Mucosa of descending colon (tissue), 3 donors: ENCODE measurements around the gene PRR23B. TPM values are rescaled to one million over a fixed set of nuclear protein-coding genes. Genes with fewer than 3 reads are reported as not detected.

Experiments used
- ATAC-seq: fragments of 200-7000 bp; cut with Tn5 transposase; one replicate; pipeline ENCODE4 v1.9.1; 2020; ENCODE audit warnings: mild to moderate bottlenecking, moderate library complexity
- DNase-seq, 3 donors: peaks; one replicate each; pipeline ENCODE4 v3.0.0-alpha.2; 2020
- H3K36me3 ChIP-seq: fragments of 200-600 bp; one replicate; pipeline ENCODE4 v1.8.0; 2021; ENCODE audit warnings: low read depth, mild to moderate bottlenecking
- H3K4me1 ChIP-seq: fragments of 200-600 bp; one replicate; pipeline ENCODE4 v1.8.0; 2021; ENCODE audit warnings: low read depth, mild to moderate bottlenecking
- H3K4me3 ChIP-seq: fragments of 200-600 bp; one replicate; pipeline ENCODE4 v1.8.0; 2021; ENCODE audit warnings: mild to moderate bottlenecking
- H3K9me3 ChIP-seq: fragments of 200-600 bp; one replicate; pipeline ENCODE4 v1.8.0; 2021; ENCODE audit warnings: mild to moderate bottlenecking
- intact Hi-C, 2 donors: fragments of 100-400 bp; cut with DNase I in 1 of 2; cut with micrococcal nuclease in 1 of 2; formaldehyde crosslinking; loops; one replicate each; pipeline versions ENCODE4 v1.11.0 to v1.11.1; 2022; cut with DNase I, micrococcal nuclease
- total RNA-seq, 3 donors: library from RNA; stranded (reverse); fragmentation: NEBNext Ultra II Directional in 2 of 3; extraction: Animal tissue kit (Norgen Biotek cat#: 25700) in 2 of 3; gene quantifications; one replicate each; pipeline versions ENCODE4 v1.2.1 to v1.2.4, GENCODE V29; 2021 to 2023
- TF ChIP-seq, protein P1 (sequence below): fragments of 200-600 bp; IDR thresholded peaks from one replicate; pipeline ENCODE4 v1.8.0; 2022; ENCODE audit warnings: antibody characterized with exemption, mild to moderate bottlenecking
- donor health status: DM: no; HTN: no; CAD: no; lungs with moderate emphysema.
- donor health status: DM: no; HTN: no; CAD: no.
- donor health status: DM: no; HTN: yes; CAD: no.

The PRR23B gene
- total RNA-seq, 3 donors from 2014 or later: not detected

DNA sequence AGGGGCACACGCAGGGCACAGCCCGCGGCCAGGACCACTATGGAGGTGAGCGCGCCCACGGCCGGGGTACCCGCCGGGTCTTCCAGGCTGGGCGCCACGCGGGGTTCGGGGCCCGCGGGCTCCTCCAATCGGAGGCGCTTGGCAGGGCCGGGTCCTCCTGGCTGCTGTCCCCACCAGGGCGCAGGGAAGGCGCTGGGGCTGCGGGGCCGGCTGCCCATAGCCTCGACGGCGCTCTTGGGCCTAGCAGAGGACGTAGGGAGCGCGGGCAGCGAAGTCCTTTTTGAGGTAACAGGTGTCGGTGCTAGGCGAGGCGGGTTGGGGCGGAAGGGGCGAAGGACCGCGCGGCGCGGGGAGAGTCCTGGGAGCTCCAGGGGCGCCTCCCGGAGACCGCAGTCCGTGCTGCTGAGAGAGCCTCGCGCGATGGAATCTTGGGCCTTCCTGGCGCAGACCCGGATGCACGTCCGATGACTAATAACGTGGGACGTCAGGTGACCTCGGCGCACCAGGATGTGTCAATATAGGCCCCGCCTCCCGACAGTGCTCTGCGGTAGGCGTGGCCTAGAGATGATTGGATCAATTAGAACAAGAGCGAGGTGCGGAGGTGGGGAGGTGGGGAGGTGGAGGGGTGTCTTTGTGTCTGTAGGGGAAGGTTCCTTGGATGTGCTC lies 14.5 kb downstream of the PRR23B start, which contains the start of gene PRR23A:
TSS of gene PRR23A (minus strand) at position 218 of the 666 bp plus-strand sequence. CDS start at position 218, 0 bp downstream.
- Histone ChIP-seq H3K4me3 (no peak within 1 kb of the TSS), H3K36me3 (no peaks in the 10 kb centered on the region), H3K9me3 (peaks cover 7% of the 10 kb centered on the region), H3K4me1 (no peaks in the 10 kb centered on the region)
- intact Hi-C loops: no loop called here
- ATAC-seq: no peak
- TF ChIP-seq, protein P1, sequence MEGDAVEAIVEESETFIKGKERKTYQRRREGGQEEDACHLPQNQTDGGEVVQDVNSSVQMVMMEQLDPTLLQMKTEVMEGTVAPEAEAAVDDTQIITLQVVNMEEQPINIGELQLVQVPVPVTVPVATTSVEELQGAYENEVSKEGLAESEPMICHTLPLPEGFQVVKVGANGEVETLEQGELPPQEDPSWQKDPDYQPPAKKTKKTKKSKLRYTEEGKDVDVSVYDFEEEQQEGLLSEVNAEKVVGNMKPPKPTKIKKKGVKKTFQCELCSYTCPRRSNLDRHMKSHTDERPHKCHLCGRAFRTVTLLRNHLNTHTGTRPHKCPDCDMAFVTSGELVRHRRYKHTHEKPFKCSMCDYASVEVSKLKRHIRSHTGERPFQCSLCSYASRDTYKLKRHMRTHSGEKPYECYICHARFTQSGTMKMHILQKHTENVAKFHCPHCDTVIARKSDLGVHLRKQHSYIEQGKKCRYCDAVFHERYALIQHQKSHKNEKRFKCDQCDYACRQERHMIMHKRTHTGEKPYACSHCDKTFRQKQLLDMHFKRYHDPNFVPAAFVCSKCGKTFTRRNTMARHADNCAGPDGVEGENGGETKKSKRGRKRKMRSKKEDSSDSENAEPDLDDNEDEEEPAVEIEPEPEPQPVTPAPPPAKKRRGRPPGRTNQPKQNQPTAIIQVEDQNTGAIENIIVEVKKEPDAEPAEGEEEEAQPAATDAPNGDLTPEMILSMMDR: no peak
- DNase-seq: no peak

DNA sequence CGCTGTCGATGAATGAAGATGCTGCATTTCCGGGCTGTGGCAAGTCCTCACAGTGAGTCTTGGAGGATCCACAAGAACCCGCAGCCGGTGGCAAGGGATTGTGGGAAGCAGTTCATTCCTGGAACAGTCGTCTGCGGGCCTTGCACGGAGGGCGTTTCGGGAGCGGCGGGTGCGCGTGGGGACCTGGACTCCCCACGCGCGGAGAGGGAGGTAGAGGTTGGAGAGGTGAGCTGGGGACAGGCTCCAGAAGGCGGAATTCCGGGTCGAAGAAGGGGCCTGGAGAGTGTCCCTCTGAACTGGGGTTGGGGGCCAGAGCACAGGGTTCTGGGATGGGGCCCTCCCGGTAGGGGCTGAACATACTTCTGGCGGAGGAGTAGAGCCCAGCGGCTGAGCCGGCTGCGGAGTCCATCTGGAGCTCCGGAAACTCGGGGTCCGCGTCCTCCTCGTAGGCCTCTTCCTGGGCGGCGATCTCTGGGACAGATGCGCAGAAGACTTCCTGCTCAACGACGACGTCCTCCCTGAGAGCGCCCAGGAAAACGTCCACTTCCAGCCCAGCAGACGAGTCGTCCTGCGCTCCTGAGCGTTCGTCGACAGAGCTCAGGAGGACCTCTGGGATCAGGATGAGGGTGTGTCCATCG lies 15.3 kb downstream of the PRR23B start:
- no peaks in the 10 kb centered on the region for H3K36me3 ChIP-seq
- peaks cover 7% of the 10 kb centered on the region for H3K9me3 ChIP-seq
- H3K4me3 ChIP-seq: no peak overlapping the region
- no peaks in the 10 kb centered on the region for H3K4me1 ChIP-seq
- DNase-seq (no peak), ATAC-seq (no peak)
- TF ChIP-seq, protein P1: no peak
- intact Hi-C loops: no loop called here

DNA sequence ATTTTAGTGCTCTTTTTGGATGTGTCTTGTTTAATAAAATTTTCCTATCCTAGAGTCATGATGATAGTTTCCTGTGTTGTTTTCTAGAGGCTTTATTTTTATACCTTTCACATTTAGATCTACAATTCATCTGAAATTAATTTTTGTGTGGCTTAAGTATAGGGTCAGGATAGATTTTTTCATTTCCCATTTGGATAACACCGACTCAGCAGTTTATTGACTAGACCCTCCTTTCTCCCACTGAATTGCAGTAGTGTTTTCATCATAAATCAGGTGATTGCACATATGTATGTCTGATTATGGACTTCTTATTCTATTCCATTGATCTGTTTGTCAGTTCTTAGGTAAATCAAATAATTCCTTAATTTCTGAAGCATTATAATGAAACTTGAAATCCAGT lies 25.0 kb downstream of the PRR23B start:
- Histone ChIP-seq H3K4me1 (no peaks in the 10 kb centered on the region), H3K4me3 (no peak overlapping the region), H3K36me3 (no peaks in the 10 kb centered on the region), H3K9me3 (no peaks in the 10 kb centered on the region)
- DNase-seq: no peak
- intact Hi-C loops: no loop called here
- TF ChIP-seq, protein P1: no peak
- ATAC-seq: no peak

DNA sequence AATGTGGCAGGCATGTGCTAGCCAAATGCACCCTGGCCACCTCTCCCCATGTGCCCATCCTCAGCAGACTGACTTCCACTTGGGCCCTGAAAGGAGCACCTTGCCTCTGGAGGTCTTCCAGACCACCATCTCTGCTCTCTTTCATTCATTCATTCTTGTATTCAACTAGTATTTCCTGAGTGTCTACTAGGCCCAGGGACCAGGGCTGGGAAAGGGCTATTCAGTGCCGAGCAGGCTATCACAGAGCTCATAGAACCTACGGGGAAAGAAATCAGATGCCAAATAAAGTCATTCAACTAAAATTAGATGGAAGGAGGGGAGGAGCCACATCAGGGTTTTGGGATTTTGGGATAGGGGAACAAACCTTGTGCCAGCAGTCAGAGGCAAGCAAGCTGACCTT lies 33.5 kb downstream of the PRR23B start:
- Histone ChIP-seq H3K36me3 (no peaks in the 10 kb centered on the region), H3K9me3 (no peaks in the 10 kb centered on the region), H3K4me3 (no peak overlapping the region), H3K4me1 (no peaks in the 10 kb centered on the region)
- intact Hi-C loops: no loop called here
- DNase-seq (no peak), ATAC-seq (no peak)
- TF ChIP-seq, protein P1: no peak

DNA sequence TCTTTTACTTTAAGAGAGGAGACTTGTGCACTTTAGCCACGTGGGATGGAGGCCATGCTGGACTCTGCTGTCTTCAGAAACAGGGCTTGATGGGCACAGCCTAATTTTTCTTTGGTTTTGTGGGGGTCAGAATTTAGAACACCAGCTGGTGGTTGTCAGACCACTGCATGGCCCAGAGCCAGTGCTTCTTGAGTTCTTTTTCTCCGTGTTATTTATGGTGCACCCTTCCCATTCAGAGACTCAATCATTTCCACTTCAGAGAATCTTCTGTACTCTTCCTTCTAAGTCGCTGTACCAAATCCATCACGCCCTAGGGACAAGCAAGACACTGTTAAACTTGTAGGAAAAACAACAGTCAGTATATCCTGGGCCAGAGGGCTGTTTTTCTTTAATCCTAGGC lies 34.8 kb downstream of the PRR23B start:
- Histone ChIP-seq H3K9me3 (no peaks in the 10 kb centered on the region), H3K4me1 (no peaks in the 10 kb centered on the region), H3K36me3 (no peaks in the 10 kb centered on the region), H3K4me3 (no peak overlapping the region)
- no peak for ATAC-seq
- TF ChIP-seq, protein P1: no peak
- no peak for DNase-seq
- intact Hi-C loops: no loop called here
